NCI-H1436 (cell line): ENCODE results near the gene POLN.

Experiments used
- DNase-seq: peaks from one replicate; lab custom pipeline; 2025; lab: John Stamatoyannopoulos, UW

Gene POLN

DNA sequence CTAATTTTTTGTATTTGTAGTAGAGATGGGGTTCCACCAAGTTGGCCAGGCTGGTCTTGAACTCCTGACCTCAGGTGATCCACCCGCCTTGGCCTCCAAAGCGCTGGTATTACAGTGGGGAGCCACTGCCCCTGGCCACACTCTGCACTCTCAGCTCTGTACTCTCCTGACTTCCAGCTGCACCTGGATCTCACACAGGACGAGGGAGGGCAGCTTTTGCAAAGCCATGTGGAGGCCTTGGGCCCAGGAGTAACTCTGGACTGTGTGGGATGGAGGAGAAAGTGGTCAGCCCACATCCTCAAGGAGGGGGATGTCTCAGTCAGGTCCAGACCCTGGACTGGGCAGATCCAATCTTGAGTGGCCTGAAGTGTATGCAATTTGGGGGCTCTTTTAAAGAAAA, 159.8 kb downstream of the POLN start:
- no peak for DNase-seq

DNA sequence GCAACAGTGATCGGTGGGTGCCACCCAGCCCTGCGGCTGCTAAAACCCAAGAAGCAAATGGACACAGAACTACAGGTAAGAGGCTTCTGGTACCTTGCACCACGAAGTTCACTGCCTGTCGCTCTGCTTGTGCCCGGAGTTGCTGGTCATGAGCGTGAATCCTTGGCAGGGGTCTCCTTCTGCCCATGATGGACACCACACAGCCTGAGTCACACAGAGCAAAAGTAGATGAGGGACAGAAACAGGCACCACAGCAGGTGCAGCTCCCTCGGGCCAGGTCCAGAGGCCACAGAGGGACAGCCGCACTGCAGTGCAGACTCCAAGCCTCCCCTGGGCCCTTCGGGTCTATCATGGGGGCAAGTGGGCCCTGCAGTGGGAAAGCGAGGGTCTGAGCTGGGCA, 160.4 kb downstream of the POLN start:
- DNase-seq, result no peak

GRCh38 chr4:2080429-2081300, 161.3 kb downstream of the POLN start:
- DNase-seq, result no peak

DNA sequence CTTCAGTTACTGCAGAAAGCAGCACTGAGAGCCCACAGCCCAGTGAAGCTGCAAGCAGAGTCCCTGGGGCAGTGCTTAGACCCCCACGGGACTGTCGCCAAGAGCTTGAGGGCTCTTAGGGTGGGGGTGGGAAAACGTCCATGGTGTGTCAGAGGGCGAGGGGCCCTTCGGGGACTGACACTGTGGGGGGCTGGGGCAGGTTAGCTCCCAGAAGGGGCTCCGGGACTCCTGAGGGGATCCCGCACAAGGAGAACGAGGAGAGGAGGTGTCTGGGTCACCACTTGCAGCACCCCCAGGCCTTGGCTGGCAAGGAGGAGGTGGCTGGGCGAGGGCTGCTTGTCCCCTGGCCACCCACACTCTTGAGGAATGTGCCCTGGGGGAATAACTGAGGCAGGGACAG, 162.0 kb downstream of the POLN start:
- no peak for DNase-seq

DNA sequence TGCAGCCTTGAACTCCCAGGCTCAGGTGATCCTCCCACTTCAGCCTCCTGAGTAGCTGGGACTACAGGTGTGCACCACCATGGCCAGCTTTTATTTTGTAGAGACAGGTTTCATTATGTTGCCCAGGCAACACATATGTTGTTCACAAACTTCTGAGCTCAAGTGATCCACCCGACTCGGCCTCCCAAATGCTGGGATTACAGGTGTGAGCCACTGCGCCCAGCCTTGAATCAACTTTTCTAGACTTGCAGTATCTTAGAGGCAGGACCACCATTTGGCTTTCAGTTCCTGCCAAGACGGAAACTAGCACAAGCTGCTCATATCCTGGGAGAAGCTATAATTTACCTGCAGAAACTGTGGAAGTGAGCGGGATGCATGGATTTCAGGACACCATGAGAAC, 162.9 kb downstream of the POLN start:
- DNase-seq, result no peak

DNA sequence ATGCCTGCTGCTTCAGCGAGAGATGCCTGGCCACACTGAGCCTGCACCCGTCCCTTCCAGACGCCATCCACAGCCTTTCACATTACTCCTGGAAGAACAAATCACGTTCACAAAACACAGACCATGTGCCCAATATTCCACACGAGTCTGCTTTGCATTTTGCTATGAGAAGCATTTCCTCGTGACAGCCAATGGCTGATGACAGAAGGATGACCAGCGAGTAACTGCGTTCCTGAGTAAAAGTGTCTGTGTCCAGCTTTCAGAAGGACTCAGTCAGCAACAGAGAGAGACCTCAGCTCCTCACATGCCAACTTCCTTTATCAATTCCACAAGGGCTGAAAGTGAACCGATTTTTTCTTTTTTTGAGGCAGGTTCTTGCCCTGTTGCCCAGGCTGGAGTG, 163.3 kb downstream of the POLN start:
- no peak for DNase-seq

DNA sequence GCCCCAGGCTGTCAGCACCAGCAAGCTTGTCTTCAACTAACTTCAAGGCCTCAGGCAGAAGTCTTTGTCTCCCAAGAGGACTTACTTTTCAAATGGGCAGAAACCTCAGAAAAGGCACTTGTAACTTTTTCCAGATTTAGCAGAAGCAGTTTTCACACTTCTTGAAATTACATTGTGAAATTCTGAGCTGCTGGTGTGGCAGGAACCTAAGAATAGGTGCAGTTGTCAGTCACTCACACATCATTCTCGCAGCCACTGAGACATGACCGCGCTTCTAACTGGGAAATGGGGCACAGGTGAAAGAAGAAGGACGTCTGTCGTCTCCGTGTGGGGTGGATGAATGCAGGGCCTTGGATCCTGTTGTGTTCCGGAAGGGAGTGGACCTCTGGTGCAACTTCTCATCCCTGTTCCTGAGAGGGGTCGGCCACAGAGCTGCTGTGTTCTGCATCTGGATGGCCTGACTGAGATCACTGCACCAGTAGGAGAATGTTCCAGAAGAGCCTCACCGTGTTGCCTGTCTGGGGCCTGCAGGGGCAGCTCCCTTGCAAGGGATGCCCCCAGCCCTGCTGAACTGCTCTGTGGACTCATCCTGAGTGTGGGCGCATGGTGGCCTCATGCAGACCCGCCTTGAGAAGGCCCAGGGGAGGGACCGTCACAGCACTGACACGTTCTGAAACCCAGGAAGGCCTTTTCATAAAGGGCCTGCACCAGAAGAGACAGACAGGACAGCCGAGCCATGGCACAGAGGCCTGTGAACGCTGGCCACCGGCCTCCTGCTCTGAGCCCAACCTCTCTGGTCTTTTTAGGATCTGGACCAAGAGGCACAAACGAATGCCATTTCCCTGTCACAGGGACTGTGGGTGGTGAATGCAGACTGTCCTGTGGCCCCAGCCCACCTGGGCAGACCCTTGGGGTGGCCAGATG, 164.1 kb downstream of the POLN start:
- DNase-seq, result no peak

DNA sequence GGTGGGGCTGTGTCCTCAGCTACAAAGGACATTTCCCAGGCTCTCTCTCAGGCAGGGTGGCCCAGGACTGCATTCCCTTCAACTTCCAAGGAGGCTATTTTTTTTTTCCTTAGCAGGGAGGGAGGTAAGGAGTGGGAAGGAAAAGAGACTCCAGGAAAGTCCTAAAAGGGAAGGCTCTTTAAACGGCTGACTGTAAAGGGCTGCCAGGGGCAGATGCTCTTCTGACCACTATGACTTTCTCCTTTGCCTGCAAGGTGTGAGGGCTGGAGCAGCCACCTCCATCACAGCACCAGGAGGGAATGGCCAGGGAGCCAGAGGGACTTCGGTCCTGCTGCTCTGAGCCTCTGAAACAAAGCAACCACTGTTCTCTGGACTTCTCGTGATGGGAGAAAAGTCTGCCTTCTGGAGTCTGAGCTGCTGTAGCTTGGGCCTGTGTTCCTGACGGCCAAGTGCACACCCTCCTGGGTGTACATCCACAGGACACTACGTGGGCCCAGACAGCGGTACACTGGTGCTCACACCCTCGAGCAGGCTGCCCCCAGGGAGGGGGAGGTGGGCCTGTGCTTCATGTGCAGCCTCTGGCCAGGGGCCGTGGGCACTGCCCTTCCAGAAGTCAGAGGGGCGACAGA, 164.9 kb downstream of the POLN start:
- no peak for DNase-seq

DNA sequence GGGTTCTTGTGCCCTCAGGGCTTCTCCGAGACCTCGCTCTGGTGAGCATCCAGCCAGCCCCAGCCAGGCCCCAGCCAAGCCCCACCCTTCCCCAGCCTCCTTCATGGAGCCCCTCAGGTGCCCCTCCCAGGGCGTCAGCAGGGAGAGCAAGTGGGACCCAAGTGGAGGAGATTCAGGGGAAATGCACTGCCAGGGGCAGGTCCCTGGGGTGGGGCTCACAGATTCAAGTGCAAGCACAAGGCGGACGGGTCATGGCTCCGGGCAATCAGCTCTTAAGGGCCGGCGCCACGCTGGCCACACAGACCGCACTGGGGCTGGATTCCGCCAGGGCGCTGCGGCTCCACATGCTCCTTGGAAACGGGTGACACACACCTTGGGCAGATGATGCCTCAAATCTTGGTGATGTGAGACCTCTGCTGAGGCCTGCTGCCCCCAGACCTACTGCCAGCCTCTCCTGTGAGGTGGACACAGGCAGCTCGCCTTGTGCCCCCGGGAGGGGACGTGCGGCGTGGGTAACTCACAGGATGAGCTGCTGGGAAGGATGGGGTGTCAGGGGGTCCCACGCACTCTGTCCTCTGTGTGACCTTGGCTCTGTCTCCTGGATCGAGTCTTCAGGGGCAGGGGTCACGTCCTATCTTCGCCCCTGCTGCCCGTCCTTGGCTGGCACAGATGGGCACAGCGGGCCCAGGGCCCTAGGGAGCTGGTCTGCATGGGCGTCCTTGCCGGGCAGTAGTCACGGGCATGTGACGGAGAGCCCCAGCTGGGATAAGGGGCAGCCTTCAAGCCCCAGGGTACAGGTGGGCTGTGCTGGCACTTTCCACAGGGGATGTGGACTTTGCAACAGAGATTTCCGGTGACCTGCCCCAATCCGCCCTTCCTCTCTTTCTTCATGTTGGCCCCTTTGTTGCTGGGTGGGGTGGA, 165.7 kb downstream of the POLN start:
- DNase-seq, result no peak

- no peak for DNase-seq
Observed at GRCh38 chr4:2075171-2075986, 166.5 kb downstream of the POLN start.

- DNase-seq, result no peak
Observed at GRCh38 chr4:2074588-2074987, 167.3 kb downstream of the POLN start.

DNA sequence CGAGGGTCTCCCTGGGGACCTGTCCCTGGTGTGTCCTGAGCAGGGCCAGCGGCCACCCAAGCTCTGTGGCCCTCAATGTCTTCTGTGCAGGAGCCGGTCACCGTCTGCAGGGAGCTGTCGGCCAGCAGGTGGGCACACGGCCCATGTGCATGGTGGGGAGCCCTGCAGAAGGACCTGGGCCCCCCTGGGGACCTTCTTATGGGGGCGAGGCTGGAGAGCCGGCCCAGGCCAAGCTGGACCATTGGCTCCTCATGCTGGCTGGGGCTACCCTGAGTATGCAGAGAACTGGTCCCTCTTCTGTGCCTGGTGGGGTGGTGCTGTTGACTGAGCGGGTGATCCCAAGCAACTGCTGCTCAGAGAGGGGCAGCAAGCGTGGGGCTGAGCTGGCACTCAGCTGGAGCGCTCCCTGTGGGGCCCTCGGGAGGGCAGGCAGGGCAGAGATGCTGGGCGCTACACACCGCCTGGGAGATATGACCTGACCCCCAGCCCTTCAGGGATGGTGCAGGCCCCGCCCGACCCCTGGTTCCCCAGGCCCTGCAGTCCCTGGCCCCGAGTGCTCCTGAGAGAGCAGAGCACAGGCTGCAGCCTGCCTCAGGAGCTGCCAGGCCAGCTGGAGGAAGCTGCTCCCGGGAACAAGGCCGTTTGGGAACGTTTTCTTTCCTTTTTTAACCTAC, 168.0 kb downstream of the POLN start:
- DNase-seq, result no peak

GRCh38 chr4:2072971-2073807, 168.7 kb downstream of the POLN start:
- no peak for DNase-seq

DNA sequence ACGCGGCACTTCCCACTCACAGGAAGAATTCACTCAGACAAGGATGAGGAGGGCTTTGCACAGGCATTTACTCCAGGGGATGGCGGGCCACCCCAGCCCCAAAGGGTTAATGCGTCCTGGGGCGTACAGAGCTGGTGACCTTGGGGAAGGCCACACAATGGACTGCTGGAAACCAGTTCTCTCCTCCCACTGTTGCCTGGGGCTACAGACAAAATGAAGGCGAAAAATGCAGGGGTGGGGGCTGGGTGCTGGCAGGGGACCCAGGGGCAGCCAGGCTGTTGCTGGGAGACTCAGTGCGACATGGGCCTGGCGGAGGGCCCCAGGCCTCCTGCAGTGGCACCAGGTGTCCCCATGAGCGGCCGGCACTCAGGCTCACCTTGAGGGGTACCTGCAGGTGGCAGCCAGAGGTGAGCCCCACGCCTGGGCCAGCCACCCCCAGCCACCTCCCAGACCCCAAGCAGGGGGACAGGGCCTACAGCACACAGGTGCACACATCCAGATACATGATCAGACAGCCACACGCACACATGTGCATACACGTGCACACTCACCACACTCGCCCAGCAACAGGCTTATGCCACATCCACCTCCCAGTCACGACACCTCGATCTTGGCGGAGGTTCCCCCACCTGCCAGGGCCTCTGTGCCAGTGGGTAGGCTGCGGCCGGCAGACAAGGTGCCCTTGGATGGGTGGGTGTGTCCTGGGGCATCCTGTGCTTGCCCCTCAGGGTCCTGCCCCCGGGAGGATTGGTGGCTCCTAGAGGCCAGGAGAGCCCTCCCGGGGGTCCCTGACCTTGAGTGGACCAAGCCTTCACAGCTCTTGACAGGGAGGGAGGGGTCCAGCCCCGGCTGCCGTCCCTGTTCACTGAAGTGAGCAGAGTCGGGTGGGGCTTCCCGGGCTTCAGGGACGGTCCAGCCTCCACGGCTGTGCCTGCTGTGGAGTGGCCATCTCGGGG, 169.7 kb downstream of the POLN start:
- no peak for DNase-seq

DNA sequence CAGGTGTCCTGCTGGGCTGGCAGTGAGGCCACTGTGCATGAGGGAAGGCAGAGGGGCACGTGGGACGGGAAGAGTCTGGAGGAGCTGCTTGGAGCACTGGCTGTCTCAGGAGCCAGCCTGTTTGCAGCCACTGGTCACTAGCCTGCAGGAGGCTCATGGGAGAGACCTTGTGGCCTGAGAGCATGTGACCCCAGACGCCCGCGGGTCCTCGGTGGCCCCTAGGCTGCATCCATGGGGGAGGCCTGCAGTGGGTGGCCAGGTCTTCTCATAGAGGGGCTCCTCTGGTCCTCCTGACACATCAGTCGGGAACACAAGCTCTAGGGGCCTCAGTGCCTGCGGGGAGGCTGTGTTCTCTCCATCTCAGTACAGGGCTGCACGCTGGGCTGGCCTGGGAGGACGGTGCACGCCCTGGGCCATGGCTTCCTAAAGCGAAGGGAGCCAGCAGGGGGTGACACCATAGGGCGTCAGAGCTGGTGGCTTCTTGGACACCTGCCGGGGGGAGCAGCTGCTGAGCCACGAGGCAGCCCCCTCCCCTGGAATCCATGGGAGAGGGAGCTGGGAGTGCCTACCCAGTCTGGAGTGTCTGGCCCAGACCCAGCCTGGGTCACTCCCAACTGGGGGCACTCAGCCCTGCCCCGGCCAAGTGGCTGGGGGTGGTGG, 170.5 kb downstream of the POLN start:
- no peak for DNase-seq

- DNase-seq, result no peak
Observed at GRCh38 chr4:2070421-2071251, 171.3 kb downstream of the POLN start.
